ENCODE data around the gene HLA-DMA. TPM values are rescaled to one million over a fixed set of nuclear protein-coding genes. Genes with fewer than 3 reads are reported as not detected.

The HLA-DMA gene
- total and polyA plus RNA-seq, 2 of the 13 experiments (the other 11 are each of a cell fraction or from before 2014, with no cell fraction given) = 0.70 to 0.71 TPM

- TF ChIP-seq ZNF318 (CRISPR knock-in tag; IDR thresholded peaks at IDR 0.05) (0 out of 2 replicates have a peak, but pooled peaks have one; percentile 29), CAMTA2 (CRISPR knock-in tag; IDR thresholded peaks at IDR 0.05; ENCODE audit: borderline replicate concordance) (peak; percentile 6; the same call in 1 of the 2 replicates), MYC (CRISPR knock-in tag; IDR thresholded peaks at IDR 0.05; ENCODE audit: borderline replicate concordance) (peak; percentile 18), NONO (IDR thresholded peaks at IDR 0.05) (no peak), NONO (CRISPR knock-in tag; conservative IDR thresholded peaks at IDR 0.05) (peak; percentile 65), HINFP (CRISPR knock-in tag; IDR thresholded peaks at IDR 0.05; ENCODE audit: low read depth) (no peak; the same call in 1 of the 2 replicates), CBX1 (IDR thresholded peaks at IDR 0.05; ENCODE audit: low read depth) (peak; percentile 98), RXRB (CRISPR knock-in tag; IDR thresholded peaks at IDR 0.05; ENCODE audit: borderline replicate concordance) (peak; percentile 73), ZBTB44 (CRISPR knock-in tag; IDR thresholded peaks at IDR 0.05) (peak; percentile 71; the same call in 1 of the 2 replicates), ZNF879 (CRISPR knock-in tag; IDR thresholded peaks at IDR 0.05) (peak; percentile 53), KMT2A (CRISPR knock-in tag; IDR thresholded peaks at IDR 0.05) (peak; percentile 77; the same call in 1 of the 2 replicates), ZNF383 (CRISPR knock-in tag; IDR thresholded peaks at IDR 0.05; ENCODE audit: borderline replicate concordance) (no peak), DMAP1 (CRISPR knock-in tag; IDR thresholded peaks at IDR 0.05) (peak; percentile 46; the same call in 1 of the 2 replicates)
- TF ChIP-seq, protein P1, sequence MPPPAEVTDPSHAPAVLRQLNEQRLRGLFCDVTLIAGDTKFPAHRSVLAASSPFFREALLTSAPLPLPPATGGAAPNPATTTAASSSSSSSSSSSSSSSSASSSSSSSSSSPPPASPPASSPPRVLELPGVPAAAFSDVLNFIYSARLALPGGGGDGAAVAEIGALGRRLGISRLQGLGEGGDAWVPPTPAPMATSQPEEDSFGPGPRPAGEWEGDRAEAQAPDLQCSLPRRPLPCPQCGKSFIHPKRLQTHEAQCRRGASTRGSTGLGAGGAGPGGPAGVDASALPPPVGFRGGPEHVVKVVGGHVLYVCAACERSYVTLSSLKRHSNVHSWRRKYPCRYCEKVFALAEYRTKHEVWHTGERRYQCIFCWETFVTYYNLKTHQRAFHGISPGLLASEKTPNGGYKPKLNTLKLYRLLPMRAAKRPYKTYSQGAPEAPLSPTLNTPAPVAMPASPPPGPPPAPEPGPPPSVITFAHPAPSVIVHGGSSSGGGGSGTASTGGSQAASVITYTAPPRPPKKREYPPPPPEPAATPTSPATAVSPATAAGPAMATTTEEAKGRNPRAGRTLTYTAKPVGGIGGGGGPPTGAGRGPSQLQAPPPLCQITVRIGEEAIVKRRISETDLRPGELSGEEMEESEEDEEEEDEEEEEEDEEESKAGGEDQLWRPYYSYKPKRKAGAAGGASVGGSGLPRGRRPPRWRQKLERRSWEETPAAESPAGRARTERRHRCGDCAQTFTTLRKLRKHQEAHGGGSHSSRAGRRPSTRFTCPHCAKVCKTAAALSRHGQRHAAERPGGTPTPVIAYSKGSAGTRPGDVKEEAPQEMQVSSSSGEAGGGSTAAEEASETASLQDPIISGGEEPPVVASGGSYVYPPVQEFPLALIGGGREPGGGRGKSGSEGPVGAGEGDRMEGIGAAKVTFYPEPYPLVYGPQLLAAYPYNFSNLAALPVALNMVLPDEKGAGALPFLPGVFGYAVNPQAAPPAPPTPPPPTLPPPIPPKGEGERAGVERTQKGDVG (CRISPR knock-in tag; IDR thresholded peaks at IDR 0.05; ENCODE audit: borderline replicate concordance) = peak; percentile 98; the same call in 1 of the 2 replicates
These were observed 18.9 kb upstream of the HLA-DMA start (continued) for GRCh38 chr6:32971581-32972352.
